DMS153 (cell line): ENCODE measurements around the gene LHB.
"Not testable (repeated sequence)": the region's sequence is repeated elsewhere in the genome, so short reads cannot be mapped to it uniquely, and the experiment has no call there.

ENCODE experiments used
- DNase-seq: peaks from one replicate; lab custom pipeline; 2025; lab: John Stamatoyannopoulos, UW

Gene LHB

GRCh38 chr19:49017041-49017665 lies at the start of gene LHB:
LHB (minus strand) TSS chr19:49017091; CDS start chr19:49017081, 10 bp downstream.
- DNase-seq, result no peak

- DNase-seq, result no peak
Measured at GRCh38 chr19:49065905-49066512, 49.1 kb upstream of the LHB start.

- no peak for DNase-seq
Measured at GRCh38 chr19:49064768-49065611, 48.1 kb upstream of the LHB start, which contains the start of gene NTF4. NTF4 (minus strand) TSS chr19:49064818; CDS start chr19:49061997, 2,821 bp downstream.

GRCh38 chr19:49064029-49064629 lies 47.2 kb upstream of the LHB start:
- DNase-seq, result no peak

- DNase-seq, result no peak
Measured at GRCh38 chr19:49061445-49061844, 44.6 kb upstream of the LHB start.

GRCh38 chr19:49061000-49061399 lies 44.1 kb upstream of the LHB start:
- no peak for DNase-seq

- DNase-seq, result no peak
Measured at GRCh38 chr19:49059053-49059452, 42.2 kb upstream of the LHB start.

GRCh38 chr19:49058562-49058961 lies 41.7 kb upstream of the LHB start:
- no peak for DNase-seq

- no peak for DNase-seq
Measured at GRCh38 chr19:49057636-49058234, 40.8 kb upstream of the LHB start, which contains the start of gene CGB7. CGB7 (minus strand) TSS chr19:49057749; CDS start chr19:49055375, 2,374 bp downstream.

- DNase-seq, result not testable (repeated sequence)
Measured at GRCh38 chr19:49056902-49057596, 40.2 kb upstream of the LHB start.

GRCh38 chr19:49056101-49056901 lies 39.4 kb upstream of the LHB start:
- no peak for DNase-seq

GRCh38 chr19:49050376-49051033 lies 33.6 kb upstream of the LHB start:
- not testable (repeated sequence) for DNase-seq

- DNase-seq, result not testable (repeated sequence)
Measured at GRCh38 chr19:49049834-49050233, 32.9 kb upstream of the LHB start.

GRCh38 chr19:49049011-49049410 lies 32.1 kb upstream of the LHB start, which contains the start of gene CGB8:
CGB8 (minus strand) TSS chr19:49049111; CDS start chr19:49048739, 372 bp downstream.
- DNase-seq, result not testable (repeated sequence)

- DNase-seq, result not testable (repeated sequence)
Measured at GRCh38 chr19:49043548-49043947, 26.7 kb upstream of the LHB start, which contains the start of gene CGB5. CGB5 (plus strand) TSS chr19:49043848; CDS start chr19:49044210, 362 bp downstream.

- not testable (repeated sequence) for DNase-seq
Measured at GRCh38 chr19:49042666-49043065, 25.8 kb upstream of the LHB start.

GRCh38 chr19:49042177-49042576 lies 25.3 kb upstream of the LHB start:
- DNase-seq, result no peak

- not testable (repeated sequence) for DNase-seq
Measured at GRCh38 chr19:49039736-49040135, 22.8 kb upstream of the LHB start.

- DNase-seq, result not testable (repeated sequence)
Measured at GRCh38 chr19:49038557-49039276, 21.8 kb upstream of the LHB start.
